ENCODE data around the gene HMHB1.

- TF ChIP-seq COPS2 (conservative IDR thresholded peaks at IDR 0.05) (no peak), KAT8 (IDR thresholded peaks at IDR 0.05; ENCODE audit: low read depth) (no peak), CHD2 (IDR thresholded peaks at IDR 0.05; ENCODE audit: low read depth, low read length) (no peak), PRDM10 (IDR thresholded peaks at IDR 0.05; ENCODE audit: partially characterized antibody) (no peak), PKNOX1 (IDR thresholded peaks at IDR 0.05) (no peak), PHF20 (IDR thresholded peaks at IDR 0.05; ENCODE audit: partially characterized antibody) (no peak), POLR2B (IDR thresholded peaks at IDR 0.05; ENCODE audit: low read depth, partially characterized antibody) (no peak), HIVEP1 (CRISPR knock-in tag; IDR thresholded peaks at IDR 0.05) (no peak), ELK1 (CRISPR knock-in tag; IDR thresholded peaks at IDR 0.05) (no peak), CTCF (IDR thresholded peaks at IDR 0.05 in 2 of 3, conservative IDR thresholded peaks at IDR 0.05 in 1 of 3; ENCODE audit: insufficient read depth in 2 of 3, low read depth in 1 of 3, low read length in 3 of 3) (no peak)
Observed at GRCh38 chr5:143796753-143797152, 15.2 kb upstream of the HMHB1 start.

Measured in K562 (cell line).